GM19468 (cell line): ENCODE measurements around the gene UBE2Q2.
A peak's percentile ranks its signal among the peaks of the same experiment; 100 is the strongest.
"Not testable (repeated sequence)": the region's sequence is repeated elsewhere in the genome, so short reads cannot be mapped to it uniquely, and the experiment has no call there.

ENCODE experiments used
- ATAC-seq: cut with Tn5 transposase; IDR thresholded peaks from one replicate; pipeline ENCODE4 v1.9.1; 2021; ENCODE audit warnings: mild to moderate bottlenecking, moderate library complexity, moderate number of reproducible peaks; ENCODE audit not compliant: unreplicated experiment; ENCODE audit errors: extremely low read depth

UBE2Q2 gene

DNA sequence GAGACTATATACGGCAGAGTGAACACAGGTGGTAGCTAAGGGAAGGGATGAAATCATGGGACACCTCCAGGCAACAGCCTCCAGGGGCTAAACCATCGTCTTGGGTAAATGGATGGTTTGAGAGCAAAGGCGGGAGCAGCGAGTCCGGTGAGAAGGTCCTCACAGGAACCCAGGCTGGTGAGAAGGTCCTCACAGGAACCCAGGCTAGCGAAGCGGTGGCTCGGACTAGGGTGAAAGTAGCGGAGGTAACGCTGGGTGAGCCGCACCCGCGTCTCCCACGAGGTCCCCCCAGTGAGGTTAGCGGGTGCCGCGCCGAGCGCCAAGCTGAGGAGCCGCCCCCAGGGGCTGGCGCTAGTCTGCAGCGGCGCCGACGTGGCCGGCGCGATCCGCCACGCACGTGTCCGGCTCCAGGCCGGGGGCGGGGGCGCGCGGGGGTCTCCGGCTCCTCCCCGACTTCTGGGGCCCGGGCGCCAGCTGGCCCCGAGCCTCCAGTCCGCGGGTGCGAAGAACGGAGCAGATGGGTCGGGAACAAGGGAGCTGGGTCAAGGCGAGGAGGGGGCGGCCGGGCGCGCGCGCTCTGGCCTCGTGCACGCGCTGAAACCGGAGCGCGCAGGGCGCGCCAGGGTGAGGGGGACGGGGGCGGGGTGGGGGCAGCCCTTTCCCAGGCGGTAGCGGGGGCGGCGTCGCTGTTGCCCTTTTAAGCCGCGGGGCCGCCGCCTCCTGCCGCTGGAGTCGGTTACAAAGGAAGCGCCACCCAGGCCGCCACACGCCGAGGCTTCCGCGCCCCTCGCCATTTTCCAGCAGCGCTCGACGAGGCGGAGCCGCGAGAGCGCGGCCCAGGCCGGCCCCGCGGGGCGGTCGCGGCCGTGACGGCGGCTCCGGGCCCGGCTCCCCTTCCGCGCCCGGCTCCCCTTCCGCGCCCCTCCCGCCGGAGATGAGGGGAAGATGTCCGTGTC, at the start of gene UBE2Q2:
Gene UBE2Q2 (plus strand): TSS at position 726 of the 956 bp plus-strand sequence. CDS start 220 bp downstream, at position 946.
- peak; percentile 4 for ATAC-seq

DNA sequence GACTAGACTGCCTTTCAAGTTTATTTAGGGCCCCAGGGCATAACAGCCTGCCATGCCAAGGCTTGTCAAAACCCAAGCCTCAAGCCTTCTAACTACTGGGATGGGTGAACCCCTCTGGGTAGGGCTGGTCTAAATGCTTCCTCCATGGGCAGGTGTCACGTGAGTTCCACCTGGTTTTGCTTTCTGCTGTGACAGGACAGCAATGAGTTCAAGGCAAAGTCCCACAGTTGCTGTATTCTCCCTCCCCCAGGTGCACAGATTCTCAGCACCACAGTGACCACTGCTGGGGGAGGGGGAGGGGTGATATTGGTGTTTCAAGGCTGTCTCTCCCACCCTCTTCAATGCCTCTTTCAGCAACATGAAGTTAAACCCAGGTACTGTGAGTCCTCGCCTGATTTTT, 46.9 kb upstream of the UBE2Q2 start:
- ATAC-seq: no peak

DNA sequence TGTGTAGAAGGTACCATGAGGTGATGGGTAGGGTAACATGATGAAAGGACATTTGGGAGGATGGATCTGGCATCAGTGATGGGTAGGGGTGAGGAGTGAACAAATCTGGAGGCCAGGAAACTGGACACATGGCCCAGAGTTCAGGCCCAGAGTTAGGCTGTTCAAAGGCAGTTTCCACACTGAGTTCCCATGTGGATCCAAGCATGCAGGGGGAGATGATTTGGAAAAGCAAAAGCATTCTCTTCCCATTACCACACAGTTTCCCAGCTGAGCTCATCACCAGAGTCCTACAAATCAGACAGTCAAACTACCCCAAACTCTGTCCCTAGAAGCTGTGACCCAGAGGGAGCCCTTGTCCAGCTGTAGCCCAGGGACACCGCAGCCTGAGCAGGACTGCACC, 46.1 kb upstream of the UBE2Q2 start:
- not testable (repeated sequence) for ATAC-seq

GRCh38 chr15:75799190-75799589, 44.1 kb upstream of the UBE2Q2 start:
- no peak for ATAC-seq

- ATAC-seq: not testable (repeated sequence)
Measured at GRCh38 chr15:75800409-75800808, 42.8 kb upstream of the UBE2Q2 start.

GRCh38 chr15:75801859-75802593, 41.2 kb upstream of the UBE2Q2 start:
- ATAC-seq: no peak

GRCh38 chr15:75807486-75807885, 35.8 kb upstream of the UBE2Q2 start:
- ATAC-seq: not testable (repeated sequence)

DNA sequence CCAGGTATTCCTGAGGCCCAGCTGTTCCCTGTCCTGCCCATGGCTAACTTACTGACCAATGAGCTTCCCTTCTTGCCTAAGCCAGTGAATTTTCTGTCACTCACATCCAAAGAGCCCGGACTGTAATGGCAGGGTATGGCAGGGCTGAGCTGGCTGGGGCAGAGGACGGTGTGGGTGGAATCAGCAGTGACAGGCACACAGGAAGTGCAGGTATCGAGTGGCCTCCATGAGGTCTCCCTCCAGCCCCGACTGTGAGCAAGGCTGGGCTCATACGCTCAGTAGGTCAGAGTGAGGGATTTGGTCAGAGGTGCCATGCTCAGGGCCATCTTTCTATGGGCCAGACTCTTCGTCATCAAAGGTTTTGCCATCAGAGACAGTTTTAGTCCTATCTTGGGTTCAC, 35.2 kb upstream of the UBE2Q2 start:
- ATAC-seq: not testable (repeated sequence)

DNA sequence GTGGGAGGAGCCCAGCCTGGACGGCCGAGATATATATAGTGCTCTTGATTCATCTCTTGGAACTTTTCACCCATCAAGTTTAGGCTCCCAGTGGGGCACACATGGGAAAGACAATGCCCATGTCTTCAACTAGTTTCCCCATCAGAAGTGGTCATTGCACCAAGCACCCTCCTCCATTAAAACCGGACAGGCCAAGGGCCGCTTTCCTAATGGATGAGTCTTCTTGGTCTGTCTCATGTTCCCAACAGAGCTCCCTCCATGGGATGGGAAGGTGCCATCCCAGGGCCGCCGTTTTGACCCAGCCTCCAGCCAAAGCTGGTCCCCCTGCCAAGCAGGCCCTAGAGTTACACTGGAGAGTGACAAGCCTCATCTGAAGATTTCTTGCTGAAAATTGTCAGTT, 34.7 kb upstream of the UBE2Q2 start:
- no peak for ATAC-seq

DNA sequence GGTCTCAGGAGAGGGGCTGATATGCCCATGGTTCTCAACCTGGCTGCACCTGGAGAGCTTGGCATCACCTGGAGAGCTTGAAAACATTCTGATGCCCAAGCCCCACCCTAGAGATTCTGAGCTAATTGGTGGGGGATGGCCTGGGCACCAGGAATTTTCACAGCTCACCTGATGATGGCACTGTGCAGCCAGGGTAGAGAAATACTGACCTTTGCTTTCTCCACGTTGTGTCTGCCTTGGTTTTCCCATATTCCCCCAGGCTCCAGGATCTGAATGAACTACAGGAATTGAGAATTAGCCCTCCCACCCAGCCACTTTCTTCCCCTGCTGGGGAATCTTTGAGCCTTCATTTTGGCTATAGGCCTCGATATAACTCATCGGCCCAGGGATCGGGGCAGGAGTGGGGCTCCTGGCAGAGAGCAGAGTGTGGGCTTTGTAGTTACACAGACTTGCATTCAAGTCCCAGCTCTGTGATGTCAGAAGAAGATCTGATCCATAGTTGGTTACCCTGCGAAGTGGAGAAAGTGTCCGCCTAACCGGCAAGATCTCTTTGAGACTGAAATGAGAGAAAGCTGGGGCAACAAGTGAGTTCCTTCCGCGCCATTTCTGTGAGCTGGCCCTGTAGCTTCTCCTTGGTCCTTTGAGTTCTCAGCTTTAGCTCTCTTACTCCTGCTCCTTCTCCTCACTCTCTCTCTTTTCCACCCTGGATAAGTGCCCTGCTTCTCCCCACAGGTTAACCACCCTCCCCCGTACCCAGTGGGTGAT, 33.1 kb upstream of the UBE2Q2 start:
- no peak for ATAC-seq

DNA sequence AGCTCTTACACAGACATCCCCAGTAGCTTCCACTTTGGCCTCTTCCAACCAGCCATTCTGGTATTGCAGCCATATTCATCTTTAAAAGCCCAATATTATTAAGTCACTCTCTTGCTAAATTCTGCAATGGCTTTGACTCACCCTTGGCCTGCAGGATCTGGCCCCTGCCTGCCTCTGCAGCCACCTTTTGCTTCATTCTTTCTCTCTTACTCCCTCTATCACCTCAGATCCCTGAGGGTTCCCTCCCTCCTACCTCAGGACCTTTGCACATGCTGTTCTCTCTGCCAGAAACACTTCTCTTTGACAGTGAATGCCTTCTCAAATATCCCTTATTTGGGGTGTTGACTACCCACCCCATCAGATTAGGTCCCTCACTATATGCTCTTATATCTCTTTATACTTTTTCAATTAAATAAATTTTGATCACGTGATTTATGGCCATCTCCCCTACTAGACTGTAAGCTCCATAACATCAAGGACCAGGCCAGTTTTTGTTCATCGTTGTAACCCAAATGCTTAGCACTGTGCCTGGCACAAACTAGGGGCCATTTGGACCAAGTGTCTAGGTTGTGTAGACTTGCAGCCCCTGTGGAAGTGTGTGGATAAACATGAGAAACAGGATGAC, 32.3 kb upstream of the UBE2Q2 start:
- no peak for ATAC-seq

DNA sequence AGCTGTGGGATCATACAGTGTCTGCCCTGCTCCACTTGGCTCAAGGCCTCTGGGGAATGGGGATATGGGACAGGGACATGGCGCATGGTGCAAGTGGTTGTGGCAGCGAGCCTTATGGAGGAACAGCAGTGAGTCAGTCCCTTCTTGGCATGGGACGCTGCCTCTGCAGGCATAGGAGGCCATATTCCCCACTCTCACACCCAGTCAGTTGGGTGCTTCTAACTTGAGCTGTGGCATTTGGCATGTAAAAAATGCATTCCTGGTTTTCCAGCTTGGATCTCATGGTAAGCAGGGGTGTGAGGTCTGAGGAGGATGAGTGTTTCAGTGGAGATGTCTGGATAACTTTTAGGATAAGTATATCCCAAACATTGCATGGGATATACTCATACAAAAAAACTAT, 31.6 kb upstream of the UBE2Q2 start:
- ATAC-seq: no peak

- no peak for ATAC-seq
Measured at GRCh38 chr15:75814794-75815193, 28.5 kb upstream of the UBE2Q2 start.

DNA sequence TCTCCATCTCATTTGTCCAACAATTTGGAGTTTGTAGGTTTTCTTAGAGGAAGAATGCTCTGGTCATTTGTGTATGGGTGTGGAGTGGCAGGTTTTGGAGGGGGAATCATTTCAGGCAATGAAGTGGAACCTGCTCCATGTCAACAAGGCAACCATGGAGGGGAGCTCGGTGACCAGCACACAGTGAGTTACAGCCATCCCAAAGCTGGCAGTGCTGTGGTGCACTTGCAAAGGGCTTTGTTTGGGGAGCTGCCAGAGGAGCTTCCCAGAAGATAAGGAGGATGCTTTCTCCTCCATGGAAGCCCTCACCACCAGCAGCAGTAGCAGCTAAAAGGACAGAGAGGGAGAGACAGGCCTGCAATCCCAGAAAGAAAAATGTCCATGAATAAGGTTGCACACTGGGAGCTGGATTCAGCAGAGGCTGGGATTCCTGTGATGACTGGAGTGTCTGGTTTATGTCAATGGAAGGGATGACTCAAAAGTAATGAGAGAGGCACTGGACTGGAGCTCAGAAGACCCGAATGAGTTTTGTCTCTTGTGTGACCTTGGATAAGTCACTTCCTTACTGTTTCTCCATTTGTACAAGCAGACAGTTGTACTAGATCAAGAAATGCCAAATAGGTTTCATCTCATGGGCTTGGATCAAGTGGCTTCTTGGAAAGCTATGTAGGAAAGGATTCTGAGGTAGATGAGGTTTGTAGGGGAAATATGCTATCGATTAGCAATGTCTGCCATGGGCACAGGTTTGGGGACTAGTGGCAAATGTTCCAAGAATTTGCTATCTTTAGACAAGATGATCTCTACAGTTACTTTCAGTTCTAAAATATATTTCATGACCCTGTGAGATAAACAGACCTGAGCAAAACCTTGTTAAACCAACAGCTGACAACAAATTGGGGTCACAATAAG, 27.2 kb upstream of the UBE2Q2 start:
- ATAC-seq: no peak

GRCh38 chr15:75817138-75817935, 25.9 kb upstream of the UBE2Q2 start:
- no peak for ATAC-seq

GRCh38 chr15:75820206-75820605, 23.0 kb upstream of the UBE2Q2 start:
- ATAC-seq: no peak

GRCh38 chr15:75821786-75822345, 21.4 kb upstream of the UBE2Q2 start:
- ATAC-seq: no peak

DNA sequence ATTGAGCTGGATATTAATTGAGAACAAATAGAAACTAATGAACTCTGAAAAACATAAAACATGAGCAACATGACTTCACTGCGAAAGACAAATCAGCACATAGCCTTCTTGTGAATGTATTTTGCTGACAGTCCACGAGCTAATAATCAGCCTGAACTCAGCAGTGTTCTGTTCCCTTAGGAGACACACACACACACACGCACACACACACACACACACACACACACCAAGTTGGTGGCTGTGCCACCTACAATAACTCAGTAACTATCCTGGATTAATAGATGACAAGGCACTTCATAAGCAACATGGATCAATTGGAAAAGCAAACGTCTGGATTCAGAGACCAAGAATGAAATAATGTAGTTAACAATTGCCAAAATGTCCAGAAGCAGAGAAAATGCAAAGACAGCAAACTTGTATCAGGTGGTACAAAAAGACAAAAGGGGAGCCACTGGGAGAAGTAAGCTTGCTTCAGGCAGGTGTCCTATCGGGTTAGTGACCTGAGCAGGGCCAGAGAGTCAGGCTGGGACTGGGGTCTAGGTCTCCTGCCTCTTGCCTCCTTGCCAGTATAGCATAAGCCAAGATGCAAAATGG, 20.5 kb upstream of the UBE2Q2 start:
- ATAC-seq: no peak
